Measurements from ENCODE around the gene PABPN1.

GRCh38 chr14:23351681-23352505 is 30.6 kb downstream of the PABPN1 start:
- no peak for TF ChIP-seq EZH2 (IDR thresholded peaks at IDR 0.05; ENCODE audit: borderline replicate concordance, low read length)
- TF ChIP-seq, protein P1, sequence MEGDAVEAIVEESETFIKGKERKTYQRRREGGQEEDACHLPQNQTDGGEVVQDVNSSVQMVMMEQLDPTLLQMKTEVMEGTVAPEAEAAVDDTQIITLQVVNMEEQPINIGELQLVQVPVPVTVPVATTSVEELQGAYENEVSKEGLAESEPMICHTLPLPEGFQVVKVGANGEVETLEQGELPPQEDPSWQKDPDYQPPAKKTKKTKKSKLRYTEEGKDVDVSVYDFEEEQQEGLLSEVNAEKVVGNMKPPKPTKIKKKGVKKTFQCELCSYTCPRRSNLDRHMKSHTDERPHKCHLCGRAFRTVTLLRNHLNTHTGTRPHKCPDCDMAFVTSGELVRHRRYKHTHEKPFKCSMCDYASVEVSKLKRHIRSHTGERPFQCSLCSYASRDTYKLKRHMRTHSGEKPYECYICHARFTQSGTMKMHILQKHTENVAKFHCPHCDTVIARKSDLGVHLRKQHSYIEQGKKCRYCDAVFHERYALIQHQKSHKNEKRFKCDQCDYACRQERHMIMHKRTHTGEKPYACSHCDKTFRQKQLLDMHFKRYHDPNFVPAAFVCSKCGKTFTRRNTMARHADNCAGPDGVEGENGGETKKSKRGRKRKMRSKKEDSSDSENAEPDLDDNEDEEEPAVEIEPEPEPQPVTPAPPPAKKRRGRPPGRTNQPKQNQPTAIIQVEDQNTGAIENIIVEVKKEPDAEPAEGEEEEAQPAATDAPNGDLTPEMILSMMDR (IDR thresholded peaks at IDR 0.05; ENCODE audit: low read length): no peak

All from OCI-LY1 (cell line).